Liver (tissue), 9 donors: ENCODE data around the gene NME4. TPM values are rescaled to one million over a fixed set of nuclear protein-coding genes. Genes with fewer than 3 reads are reported as not detected.

Experiments used
- DNase-seq: peaks from one replicate; pipeline ENCODE4 v3.0.0-alpha.2; 2017; ENCODE audit warnings: low spot score
- H3K27ac ChIP-seq, 2 donors: one replicate each; pipeline ENCODE4 v1.7.0; 2013; ENCODE audit warnings: inconsistent platforms in 2 of 2, low read length in 2 of 2, control low read depth in 1 of 2, low read depth in 1 of 2, mild to moderate bottlenecking in 1 of 2
- H3K27me3 ChIP-seq, 4 donors: one replicate each; pipeline versions ENCODE4 v1.6.1 to v1.7.0; 2013; ENCODE audit warnings: low read length in 3 of 4, inconsistent platforms in 1 of 4, mild to moderate bottlenecking in 1 of 4, moderate library complexity in 1 of 4; ENCODE audit not compliant: control insufficient read depth in 4 of 4, insufficient read depth in 4 of 4
- H3K36me3 ChIP-seq, 4 donors: one replicate each; pipeline versions ENCODE4 v1.6.1 to v1.7.0; 2013; ENCODE audit warnings: low read length in 3 of 4, mild to moderate bottlenecking in 3 of 4, low read depth in 1 of 4, moderate library complexity in 1 of 4; ENCODE audit not compliant: control insufficient read depth in 4 of 4, insufficient read depth in 3 of 4
- H3K4me1 ChIP-seq, 4 donors: one replicate each; pipeline versions ENCODE4 v1.6.1 to v1.7.0; 2013; ENCODE audit warnings: low read length in 3 of 4, mild to moderate bottlenecking in 3 of 4, moderate library complexity in 1 of 4; ENCODE audit not compliant: control insufficient read depth in 4 of 4, insufficient read depth in 4 of 4
- H3K4me3 ChIP-seq, 3 donors: one replicate each; pipeline versions ENCODE4 v1.6.1 to v1.7.0; 2013; ENCODE audit warnings: low read length in 3 of 3, control low read depth in 1 of 3, low read depth in 1 of 3, mild to moderate bottlenecking in 1 of 3
- H3K9ac ChIP-seq, 2 donors: one replicate each; pipeline ENCODE4 v1.7.0; 2013; ENCODE audit warnings: low read length in 2 of 2, mild to moderate bottlenecking in 2 of 2, moderate library complexity in 2 of 2, control low read depth in 1 of 2, low read depth in 1 of 2
- H3K9me3 ChIP-seq, 4 donors: one replicate each; pipeline versions ENCODE4 v1.6.1 to v1.7.0; 2013; ENCODE audit warnings: low read length in 3 of 4; ENCODE audit not compliant: control insufficient read depth in 4 of 4
- ATF3 ChIP-seq: IDR thresholded peaks from 2 replicates; pipeline ENCODE4 v1.6.1; 2016; ENCODE audit warnings: antibody characterized with exemption
- CTCF ChIP-seq: fragments of 150-350 bp; IDR thresholded peaks from 2 replicates; pipeline ENCODE4 v1.5.1; 2017; ENCODE audit warnings: improper control_type of control experiment, low read depth, low read length; ENCODE audit not compliant: missing input control
- EGR1 ChIP-seq, 2 donors: IDR thresholded peaks; 2 replicates each; pipeline ENCODE4 v1.6.1; 2016 to 2018; ENCODE audit warnings: antibody characterized with exemption in 2 of 2, low read depth in 2 of 2
- FOXA1 ChIP-seq: IDR thresholded peaks from 2 replicates; pipeline ENCODE4 v1.6.1; 2016; ENCODE audit warnings: antibody characterized with exemption
- FOXA2 ChIP-seq: IDR thresholded peaks from 2 replicates; pipeline ENCODE4 v1.6.1; 2016; ENCODE audit warnings: antibody characterized with exemption
- GABPA ChIP-seq, 2 donors: IDR thresholded peaks in 1 of 2; conservative IDR thresholded peaks in 1 of 2; 2 replicates each; pipeline ENCODE4 v1.6.1; 2016; ENCODE audit warnings: antibody characterized with exemption in 2 of 2, mild to moderate bottlenecking in 1 of 2, moderate library complexity in 1 of 2
- HNF4A ChIP-seq, 2 donors: conservative IDR thresholded peaks; 2 replicates each; pipeline ENCODE4 v1.6.1; 2016; ENCODE audit warnings: antibody characterized with exemption in 2 of 2, mild to moderate bottlenecking in 2 of 2
- HNF4G ChIP-seq: IDR thresholded peaks from 2 replicates; pipeline ENCODE4 v1.6.1; 2016; ENCODE audit warnings: antibody characterized with exemption
- JUND ChIP-seq, 2 donors: IDR thresholded peaks; 2 replicates each; pipeline ENCODE4 v1.6.1; 2016; ENCODE audit warnings: antibody characterized with exemption in 2 of 2
- MAX ChIP-seq: IDR thresholded peaks from 2 replicates; pipeline ENCODE4 v1.6.1; 2016; ENCODE audit warnings: antibody characterized with exemption
- NR2F2 ChIP-seq: IDR thresholded peaks from 2 replicates; pipeline ENCODE4 v1.6.1; 2016; ENCODE audit warnings: antibody characterized with exemption
- RAD21 ChIP-seq, 2 donors: IDR thresholded peaks; 2 replicates each; pipeline ENCODE4 v1.6.1; 2016; ENCODE audit warnings: antibody characterized with exemption in 2 of 2, mild to moderate bottlenecking in 2 of 2
- REST ChIP-seq: IDR thresholded peaks from 2 replicates; pipeline ENCODE4 v1.6.1; 2016; ENCODE audit warnings: antibody characterized with exemption, mild to moderate bottlenecking
- RXRA ChIP-seq, 2 donors: IDR thresholded peaks; 2 replicates each; pipeline ENCODE4 v1.6.1; 2017 to 2018; ENCODE audit warnings: antibody characterized with exemption in 2 of 2, mild to moderate bottlenecking in 1 of 2
- SP1 ChIP-seq: IDR thresholded peaks from 2 replicates; pipeline ENCODE4 v1.6.1; 2018; ENCODE audit warnings: antibody characterized with exemption, mild to moderate bottlenecking
- TAF1 ChIP-seq: conservative IDR thresholded peaks from 2 replicates; pipeline ENCODE4 v1.6.1; 2016; ENCODE audit warnings: antibody characterized with exemption, mild to moderate bottlenecking
- YY1 ChIP-seq: IDR thresholded peaks from 2 replicates; pipeline ENCODE4 v1.6.1; 2016; ENCODE audit warnings: antibody characterized with exemption, mild to moderate bottlenecking
- ZBTB33 ChIP-seq: IDR thresholded peaks from 2 replicates; pipeline ENCODE4 v1.6.1; 2016; ENCODE audit warnings: antibody characterized with exemption
- WGBS: extraction: QIAGEN DNeasy Blood & Tissue Kit; methylation state at CpG from one replicate; pipeline ENCODE4 v1.1.7; 2013; 5-methylcytosine and 5-hydroxymethylcytosine counted together
- polyA plus RNA-seq, 2 donors: library from polyadenylated mRNA; stranded (reverse) in 1 of 2; unstranded in 1 of 2; fragments of 200-250 nt in 1 of 2; fragments of >200 nt in 1 of 2; fragmentation: Nextera tagmentation in 1 of 2; extraction: Ambion mirVana in 1 of 2; gene quantifications; one replicate each; pipeline versions ENCODE4 v1.2.1 to v1.2.3, GENCODE V29; 2013 to 2015
- total RNA-seq, 2 donors: library from RNA; depleted of rRNA; stranded (reverse); fragments of >200 nt; gene quantifications; one replicate each; pipeline ENCODE4 v1.2.3, GENCODE V29; 2014
- donor health status: healthy.
- donor health status: healthy.
- donor health status: healthy.
- donor health status: healthy.
- donor health status: healthy.

NME4 gene
- total and polyA plus RNA-seq, 4 donors: 39.2 to 118 (median 83.9) TPM

GRCh38 chr16:424623-425081, 27.7 kb downstream of the NME4 start:
- Histone ChIP-seq H3K9ac (peak overlapping the region; percentile 70 to 78), H3K4me3 (peak overlapping the region; percentile 64 to 88 (median 81)), H3K27me3 (no peaks in the 10 kb centered on the region), H3K36me3 (no peaks in the 10 kb centered on the region), H3K4me1 (peaks cover 5 to 25% (median 19%) of the 10 kb centered on the region in 4 donors), H3K27ac (peak overlapping the region; percentile 93 to 95), H3K9me3 (no peaks in the 10 kb centered on the region)
- peak; percentile 51 for DNase-seq
- TF ChIP-seq JUND (IDR thresholded peaks at IDR 0.05) (no peak), FOXA2 (no peak), HNF4A (conservative IDR thresholded peaks at IDR 0.05) (no peak), EGR1 (IDR thresholded peaks at IDR 0.05; ENCODE audit: low read depth in 2 of 2) (no peak), MAX (no peak), TAF1 (no peak), YY1 (no peak), ZBTB33 (no peak), ATF3 (no peak), CTCF (no peak), GABPA (IDR thresholded peaks at IDR 0.05 in 1 of 2, conservative IDR thresholded peaks at IDR 0.05 in 1 of 2) (no peak), RXRA (IDR thresholded peaks at IDR 0.05) (no peak), RAD21 (IDR thresholded peaks at IDR 0.05) (no peak), SP1 (no peak), FOXA1 (no peak), HNF4G (no peak), NR2F2 (no peak), REST (no peak)
- WGBS: 11% methylated on average over 31 of the region's 31 CpGs
